K562 (cell line): ENCODE data around the gene VSIG4. TPM values are rescaled to one million over a fixed set of nuclear protein-coding genes. Genes with fewer than 3 reads are reported as not detected.

Experiments
- ATAC-seq: fragments of 200-7000 bp; cut with Tn5 transposase; 3 replicates; pipeline ENCODE4 v1.9.1; 2020; ENCODE audit warnings: moderate library complexity
- BruUV-seq: library from RNA; stranded (reverse); fragments of 400-500 nt; replicated peaks from 2 replicates; lab custom pipeline; 2021; lab: Mats Ljungman, UMichigan
- CTCF ChIA-PET: fragments of 300-600 bp; formaldehyde crosslinking; extraction: SDS; loops from one replicate; lab custom pipeline; 2021; ENCODE audit warnings: low intra/inter-chr PET ratio; lab: Yijun Ruan, JAX
- POLR2A ChIA-PET: fragments of 300-600, 350-650 bp; sonication (Branson Sonifier 250); formaldehyde crosslinking; extraction: SDS; loops from one replicate; lab custom pipeline; 2021; ENCODE audit warnings: antibody characterized with exemption, inconsistent platforms; lab: Yijun Ruan, JAX
- DNase-seq, 4 experiments: peaks; one replicate each; pipeline versions ENCODE4 v3.0.0 to v3.0.0-alpha.2; 2011 to 2018; ENCODE audit warnings: low spot score in 3 of 4, mixed read lengths in 3 of 4; ENCODE audit errors: extremely low read depth in 1 of 4
- FAIRE-seq: peaks from 2 replicates; lab custom pipeline; 2011; peaks lifted over from hg19 to GRCh38; lab: Jason Lieb, UNC
- H2AFZ ChIP-seq: 2 replicates; pipeline ENCODE4 v1.6.0; 2011; ENCODE audit warnings: low read depth, low read length, control low read depth, inconsistent platforms
- H3K27ac ChIP-seq: fragments of 200-600 bp; 3 replicates; pipeline ENCODE4 v1.8.0; 2011; ENCODE audit warnings: low read depth, mild to moderate bottlenecking, control low read depth, inconsistent platforms, low read length, moderate library complexity, mixed read lengths; ENCODE audit errors: extremely low read depth
- H3K27me3 ChIP-seq, 2 experiments: fragments of 300-600 bp in 1 of 2; 2 replicates in 1 of 2; 3 replicates in 1 of 2; pipeline versions ENCODE4 v1.6.0 to v1.8.0; 2011; ENCODE audit warnings: inconsistent platforms in 2 of 2, low read length in 2 of 2, mild to moderate bottlenecking in 1 of 2, mixed read lengths in 1 of 2, moderate library complexity in 1 of 2; ENCODE audit not compliant: control insufficient read depth in 2 of 2, insufficient read depth in 2 of 2
- H3K36me3 ChIP-seq: fragments of 300-600 bp; 3 replicates; pipeline ENCODE4 v1.8.0; 2011; ENCODE audit warnings: mild to moderate bottlenecking, low read length, inconsistent platforms; ENCODE audit not compliant: control insufficient read depth, insufficient read depth
- H3K4me1 ChIP-seq, 2 experiments: fragments of 200-600 bp in 1 of 2; replicated peaks in 1 of 2; 2 replicates in 1 of 2; 3 replicates in 1 of 2; pipeline versions ENCODE4 v1.5.1 to v1.8.0; 2011; ENCODE audit warnings: inconsistent platforms in 2 of 2, low read length in 2 of 2, mild to moderate bottlenecking in 1 of 2, mixed read lengths in 1 of 2, moderate library complexity in 1 of 2; ENCODE audit not compliant: control insufficient read depth in 2 of 2, insufficient read depth in 2 of 2
- H3K4me2 ChIP-seq: 2 replicates; pipeline ENCODE4 v1.6.1; 2011; ENCODE audit warnings: low read length, control low read depth, inconsistent platforms, mixed read lengths; ENCODE audit not compliant: insufficient read depth
- H3K4me3 ChIP-seq: fragments of 200-600 bp; sonication (generic), shearing (Covaris generic); 2 replicates; pipeline ENCODE4 v1.5.1; 2016; ENCODE audit warnings: control low read depth, inconsistent platforms
- H3K79me2 ChIP-seq: fragments of 200-600 bp; 3 replicates; pipeline ENCODE4 v1.8.0; 2011; ENCODE audit warnings: low read length, inconsistent platforms; ENCODE audit not compliant: control insufficient read depth, insufficient read depth
- H3K9ac ChIP-seq, 2 experiments: 2 replicates each; pipeline versions ENCODE4 v1.6.0 to v1.6.1; 2011; ENCODE audit warnings: low read depth in 2 of 2, low read length in 2 of 2, control low read depth in 1 of 2, inconsistent platforms in 1 of 2, mild to moderate bottlenecking in 1 of 2, mixed read lengths in 1 of 2; ENCODE audit not compliant: insufficient read depth in 1 of 2
- H3K9me1 ChIP-seq: one replicate; pipeline ENCODE4 v1.6.0; 2011; ENCODE audit warnings: inconsistent platforms, mild to moderate bottlenecking, low read length, moderate library complexity; ENCODE audit not compliant: control insufficient read depth, insufficient read depth
- H3K9me3 ChIP-seq: replicated peaks from 2 replicates; pipeline ENCODE4 v1.5.1; 2011; ENCODE audit warnings: low read depth, low read length, inconsistent platforms; ENCODE audit not compliant: control insufficient read depth, insufficient read depth
- H4K20me1 ChIP-seq: replicated peaks from 2 replicates; pipeline ENCODE4 v1.6.1; 2011; ENCODE audit warnings: low read length, inconsistent platforms, mixed read lengths; ENCODE audit not compliant: control insufficient read depth, insufficient read depth
- HIVEP1 ChIP-seq: fragments of 250-450 bp; sonication (Bioruptor Pico); IDR thresholded peaks from 2 replicates; pipeline ENCODE4 v1.4.0; 2020; ENCODE audit warnings: mild to moderate bottlenecking
- SPI1 ChIP-seq: IDR thresholded peaks from 2 replicates; pipeline ENCODE4 v1.6.1; 2011; ENCODE audit warnings: low read depth, low read length, control low read depth, borderline replicate concordance
- ZNF586 ChIP-seq: fragments of 450-650 bp; formaldehyde crosslinking; conservative IDR thresholded peaks from 2 replicates; pipeline ENCODE4 v1.4.0; 2020; ENCODE audit warnings: mild to moderate bottlenecking, moderate library complexity
- WGBS: fragments of 100-300 bp; shearing (Covaris generic); methylation state at CpG from one replicate; pipeline ENCODE4 v1.1.6; 2016; ENCODE audit warnings: low coverage, mixed read lengths; ENCODE audit not compliant: insufficient coverage; ENCODE audit errors: missing lambda C conversion rate; 5-methylcytosine and 5-hydroxymethylcytosine counted together
- in situ Hi-C: fragments of 300-500 bp; cut with MboI; formaldehyde crosslinking; loops from 4 replicates; pipeline ENCODE4 v1.15.0; 2018; ENCODE audit warnings: inconsistent platforms, mixed read lengths
- intact Hi-C: fragments of 100-400 bp; cut with micrococcal nuclease; formaldehyde crosslinking; loops from 2 replicates; pipeline ENCODE4 v1.14.2; 2022
- polyA plus RNA-seq, 8 experiments: library from polyadenylated mRNA; depleted of rRNA in 4 of 8; stranded (reverse) in 5 of 8; unstranded in 3 of 8; fragments of >200 nt; fragmentation: Nextera tagmentation in 2 of 8; fragmentation: Illumina TruSeq in 1 of 8; extraction: Ambion mirVana in 2 of 8; extraction: Trizol in 1 of 8; gene quantifications; 2 replicates each; pipeline versions ENCODE4 v1.2.1 to v1.2.3, GENCODE V29; 2011 to 2014; ENCODE audit warnings: inconsistent platforms in 1 of 8, missing spikeins in 1 of 8
- total RNA-seq, 7 experiments: library from RNA; depleted of rRNA in 6 of 7; stranded (reverse); fragments of >200 nt in 6 of 7; fragmentation: Illumina TruSeq in 2 of 7; extraction: Trizol in 2 of 7; gene quantifications; 2 replicates each; pipeline versions ENCODE4 v1.2.1 to v1.2.3, GENCODE V29; 2011 to 2021; ENCODE audit warnings: low replicate concordance in 1 of 7
- TF ChIP-seq, protein P1 (sequence below): fragments of 450-650 bp; IDR thresholded peaks from 2 replicates; pipeline ENCODE4 v1.6.1; 2017; ENCODE audit warnings: antibody characterized with exemption, mild to moderate bottlenecking

VSIG4 gene
- total and polyA plus RNA-seq, 9 of the 15 experiments (the other 6 are each of a cell fraction or from before 2014, with no cell fraction given): 0.22 to 1.6 (median 0.46) TPM; not detected in 1

DNA sequence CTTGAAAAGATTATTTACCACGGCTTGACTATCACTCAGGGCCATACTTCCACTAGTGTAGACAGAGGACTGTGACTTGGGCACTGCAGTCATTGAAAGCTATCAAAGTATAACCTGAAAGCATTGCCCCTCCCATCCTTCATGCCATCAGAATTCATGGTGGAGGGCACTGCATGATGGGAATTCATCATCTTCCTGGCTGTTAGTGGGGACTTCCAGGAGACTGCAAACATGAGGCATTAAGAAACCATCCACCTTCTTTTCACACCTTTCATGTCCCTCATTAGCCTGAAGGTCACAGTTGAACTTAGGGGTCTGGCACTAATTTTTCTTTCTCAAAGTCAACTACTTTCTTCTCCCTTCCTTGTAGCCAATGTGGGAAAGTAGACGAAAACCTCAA lies 25.8 kb downstream of the VSIG4 start (continued):
- no peak for TF ChIP-seq ZNF586 (CRISPR knock-in tag)
- TF ChIP-seq, all 486 proteins: peak for 2

DNA sequence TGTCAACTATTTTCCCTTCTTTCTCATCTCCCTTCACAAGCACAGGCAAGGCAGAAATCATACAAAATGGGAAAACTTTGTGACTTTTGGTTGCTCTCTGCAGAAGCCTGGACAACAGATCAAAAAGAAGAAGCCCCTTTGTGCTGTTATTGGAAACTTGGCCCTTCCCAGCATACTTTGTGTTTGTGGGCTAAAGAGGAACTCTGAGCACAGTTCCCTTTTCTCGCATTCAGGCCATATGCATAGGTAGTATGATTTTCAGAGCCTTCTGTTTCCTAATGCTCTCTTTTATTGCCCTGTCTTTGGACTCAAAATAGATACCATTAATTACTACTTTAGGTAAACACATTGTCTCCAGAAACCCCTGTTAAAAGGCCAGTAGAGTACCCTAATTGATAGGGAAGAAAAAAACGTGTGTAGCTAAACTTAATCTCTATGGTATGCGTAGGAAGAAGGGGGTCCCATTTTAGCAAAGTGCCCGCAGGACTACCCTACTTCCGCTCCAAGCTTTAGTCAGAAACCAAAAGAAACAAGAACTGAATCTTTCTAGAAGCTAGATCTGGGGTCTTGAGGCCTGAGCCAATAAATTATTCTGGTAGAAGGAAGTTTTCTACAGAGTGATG lies 26.6 kb downstream of the VSIG4 start:
- no peaks in the 10 kb centered on the region for H3K9me1 ChIP-seq
- WGBS: 56% methylated on average over 4 of the region's 5 CpGs
- ChIA-PET POLR2A (no interaction called here), CTCF (no interaction called here)
- peaks cover 11 to 68% of the 10 kb centered on the region in 2 experiments for H3K4me1 ChIP-seq
- peaks cover 24% of the 10 kb centered on the region for H3K36me3 ChIP-seq
- intact Hi-C loops (no loop called here), in situ Hi-C loops (no loop called here)
- peaks cover 72% of the 10 kb centered on the region for H3K79me2 ChIP-seq
- no peak overlapping the region; the same call in 1 of the 2 replicates for H3K4me2 ChIP-seq
- H2AFZ ChIP-seq: peak overlapping the region; percentile 39
- TF ChIP-seq, protein P1, sequence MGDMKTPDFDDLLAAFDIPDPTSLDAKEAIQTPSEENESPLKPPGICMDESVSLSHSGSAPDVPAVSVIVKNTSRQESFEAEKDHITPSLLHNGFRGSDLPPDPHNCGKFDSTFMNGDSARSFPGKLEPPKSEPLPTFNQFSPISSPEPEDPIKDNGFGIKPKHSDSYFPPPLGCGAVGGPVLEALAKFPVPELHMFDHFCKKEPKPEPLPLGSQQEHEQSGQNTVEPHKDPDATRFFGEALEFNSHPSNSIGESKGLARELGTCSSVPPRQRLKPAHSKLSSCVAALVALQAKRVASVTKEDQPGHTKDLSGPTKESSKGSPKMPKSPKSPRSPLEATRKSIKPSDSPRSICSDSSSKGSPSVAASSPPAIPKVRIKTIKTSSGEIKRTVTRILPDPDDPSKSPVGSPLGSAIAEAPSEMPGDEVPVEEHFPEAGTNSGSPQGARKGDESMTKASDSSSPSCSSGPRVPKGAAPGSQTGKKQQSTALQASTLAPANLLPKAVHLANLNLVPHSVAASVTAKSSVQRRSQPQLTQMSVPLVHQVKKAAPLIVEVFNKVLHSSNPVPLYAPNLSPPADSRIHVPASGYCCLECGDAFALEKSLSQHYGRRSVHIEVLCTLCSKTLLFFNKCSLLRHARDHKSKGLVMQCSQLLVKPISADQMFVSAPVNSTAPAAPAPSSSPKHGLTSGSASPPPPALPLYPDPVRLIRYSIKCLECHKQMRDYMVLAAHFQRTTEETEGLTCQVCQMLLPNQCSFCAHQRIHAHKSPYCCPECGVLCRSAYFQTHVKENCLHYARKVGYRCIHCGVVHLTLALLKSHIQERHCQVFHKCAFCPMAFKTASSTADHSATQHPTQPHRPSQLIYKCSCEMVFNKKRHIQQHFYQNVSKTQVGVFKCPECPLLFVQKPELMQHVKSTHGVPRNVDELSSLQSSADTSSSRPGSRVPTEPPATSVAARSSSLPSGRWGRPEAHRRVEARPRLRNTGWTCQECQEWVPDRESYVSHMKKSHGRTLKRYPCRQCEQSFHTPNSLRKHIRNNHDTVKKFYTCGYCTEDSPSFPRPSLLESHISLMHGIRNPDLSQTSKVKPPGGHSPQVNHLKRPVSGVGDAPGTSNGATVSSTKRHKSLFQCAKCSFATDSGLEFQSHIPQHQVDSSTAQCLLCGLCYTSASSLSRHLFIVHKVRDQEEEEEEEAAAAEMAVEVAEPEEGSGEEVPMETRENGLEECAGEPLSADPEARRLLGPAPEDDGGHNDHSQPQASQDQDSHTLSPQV: 0 out of 2 replicates have a peak, but pooled peaks have one; percentile 12
- TF ChIP-seq SPI1: peak; percentile 92
- TF ChIP-seq HIVEP1: no peak
- no peaks in the 10 kb centered on the region for H4K20me1 ChIP-seq
- DNase-seq: no peak
- no peaks in the 10 kb centered on the region for H3K9me3 ChIP-seq
- ATAC-seq: no peak
- H3K4me3 ChIP-seq: no peak overlapping the region
- H3K9ac ChIP-seq: peak overlapping the region in 1 of 2 experiments; percentile 88; a peak in 2 of 4 replicates
- BruUV-seq: no TSS peak
- FAIRE-seq: no peak
- H3K27me3 ChIP-seq: no peaks in the 10 kb centered on the region
- peak overlapping the region; percentile 96 for H3K27ac ChIP-seq
